H9 (cell line): ENCODE data around the gene GSK3A. TPM values are rescaled to one million over a fixed set of nuclear protein-coding genes. Genes with fewer than 3 reads are reported as not detected.

Experiments used
- DNase-seq: peaks from one replicate; pipeline ENCODE4 v3.0.0-alpha.2; 2017
- H2AFZ ChIP-seq: one replicate; pipeline ENCODE4 v1.6.1; 2013; ENCODE audit warnings: mild to moderate bottlenecking, low read length, control low read depth, moderate library complexity
- H2AK5ac ChIP-seq: 2 replicates; pipeline ENCODE4 v1.6.1; 2013; ENCODE audit warnings: low read length, control low read depth, mixed read lengths; ENCODE audit not compliant: insufficient read length
- H2BK120ac ChIP-seq: one replicate; pipeline ENCODE4 v1.6.1; 2013; ENCODE audit warnings: low read depth, mild to moderate bottlenecking, low read length, control low read depth, inconsistent platforms; ENCODE audit not compliant: poor library complexity, severe bottlenecking
- H2BK12ac ChIP-seq: 2 replicates; pipeline ENCODE4 v1.6.1; 2013; ENCODE audit warnings: low read length, control low read depth, mixed read lengths, low read depth; ENCODE audit not compliant: insufficient read length
- H2BK15ac ChIP-seq: 2 replicates; pipeline ENCODE4 v1.6.1; 2013; ENCODE audit warnings: low read depth, low read length, control low read depth
- H2BK20ac ChIP-seq: one replicate; pipeline ENCODE4 v1.6.1; 2013; ENCODE audit warnings: low read depth, mild to moderate bottlenecking, low read length, control low read depth, inconsistent platforms; ENCODE audit not compliant: poor library complexity, severe bottlenecking
- H2BK5ac ChIP-seq: 2 replicates; pipeline ENCODE4 v1.6.1; 2013; ENCODE audit warnings: low read length, control low read depth, mixed read lengths; ENCODE audit not compliant: insufficient read length
- H3K14ac ChIP-seq: 2 replicates; pipeline ENCODE4 v1.6.1; 2013; ENCODE audit warnings: low read length, control low read depth; ENCODE audit not compliant: insufficient read depth
- H3K18ac ChIP-seq: 2 replicates; pipeline ENCODE4 v1.6.1; 2013; ENCODE audit warnings: low read depth, mild to moderate bottlenecking, mixed read lengths, low read length, control low read depth; ENCODE audit not compliant: insufficient read length
- H3K23ac ChIP-seq: 2 replicates; pipeline ENCODE4 v1.6.1; 2013; ENCODE audit warnings: low read length, control low read depth, mixed read lengths, low read depth; ENCODE audit not compliant: insufficient read length
- H3K23me2 ChIP-seq: 2 replicates; pipeline ENCODE4 v1.6.1; 2013; ENCODE audit warnings: low read depth, mild to moderate bottlenecking, mixed read lengths, low read length, control low read depth; ENCODE audit not compliant: insufficient read length, poor library complexity, severe bottlenecking
- H3K27ac ChIP-seq: 2 replicates; pipeline ENCODE4 v1.5.1; 2013; ENCODE audit warnings: low read length, control low read depth, mixed read lengths, low read depth; ENCODE audit not compliant: insufficient read length
- H3K27me3 ChIP-seq: 2 replicates; pipeline ENCODE4 v1.6.1; 2013; ENCODE audit warnings: low read length, control low read depth, inconsistent platforms; ENCODE audit not compliant: insufficient read depth
- H3K4ac ChIP-seq: 2 replicates; pipeline ENCODE4 v1.6.1; 2013; ENCODE audit warnings: low read depth, mild to moderate bottlenecking, control low read depth, inconsistent platforms, low read length, moderate library complexity
- H3K4me1 ChIP-seq: 2 replicates; pipeline ENCODE4 v1.6.1; 2013; ENCODE audit warnings: low read length, control low read depth, inconsistent platforms; ENCODE audit not compliant: insufficient read depth
- H3K4me2 ChIP-seq: 2 replicates; pipeline ENCODE4 v1.6.1; 2013; ENCODE audit warnings: low read length, control low read depth, mixed read lengths; ENCODE audit not compliant: insufficient read length, insufficient read depth
- H3K56ac ChIP-seq: 2 replicates; pipeline ENCODE4 v1.6.1; 2013; ENCODE audit warnings: low read depth, mild to moderate bottlenecking, mixed read lengths, low read length, control low read depth; ENCODE audit not compliant: insufficient read length
- H3K79me1 ChIP-seq: 2 replicates; pipeline ENCODE4 v1.6.1; 2013; ENCODE audit warnings: low read depth, mild to moderate bottlenecking, moderate library complexity, low read length, control low read depth, inconsistent platforms; ENCODE audit not compliant: insufficient read depth, poor library complexity, severe bottlenecking
- H3K79me2 ChIP-seq: 2 replicates; pipeline ENCODE4 v1.6.1; 2013; ENCODE audit warnings: low read length, control low read depth, inconsistent platforms; ENCODE audit not compliant: insufficient read depth
- H3K9ac ChIP-seq: 2 replicates; pipeline ENCODE4 v1.6.1; 2013; ENCODE audit warnings: low read length, control low read depth, mixed read lengths; ENCODE audit not compliant: insufficient read length; ENCODE audit errors: extremely low read depth
- H3K9me3 ChIP-seq: one replicate; pipeline ENCODE4 v1.6.1; 2013; ENCODE audit warnings: low read depth, low read length, inconsistent platforms; ENCODE audit not compliant: control insufficient read depth
- H3T11ph ChIP-seq: one replicate; pipeline ENCODE4 v1.6.1; 2013; ENCODE audit warnings: mild to moderate bottlenecking, low read length, control low read depth, inconsistent platforms
- H4K20me1 ChIP-seq: one replicate; pipeline ENCODE4 v1.6.1; 2013; ENCODE audit not compliant: control insufficient read depth, insufficient read length, insufficient read depth
- H4K5ac ChIP-seq: 2 replicates; pipeline ENCODE4 v1.6.1; 2013; ENCODE audit warnings: low read depth, mild to moderate bottlenecking, mixed read lengths, low read length, control low read depth; ENCODE audit not compliant: insufficient read length
- H4K8ac ChIP-seq: replicated peaks from 2 replicates; pipeline ENCODE4 v1.6.1; 2013; ENCODE audit warnings: low read length, control low read depth, mixed read lengths, low read depth; ENCODE audit not compliant: insufficient read length
- H4K91ac ChIP-seq: 2 replicates; pipeline ENCODE4 v1.6.1; 2013; ENCODE audit warnings: low read depth, mild to moderate bottlenecking, moderate library complexity, mixed read lengths, low read length, control low read depth; ENCODE audit not compliant: insufficient read length
- H3K27ac Mint-ChIP-seq, 3 experiments: 2 replicates in 2 of 3; 3 replicates in 1 of 3; pipeline ENCODE4 v1.8.0; 2020 to 2021; ENCODE audit warnings: mixed read lengths in 3 of 3, mild to moderate bottlenecking in 1 of 3, moderate library complexity in 1 of 3
- H3K27me3 Mint-ChIP-seq: 2 replicates; pipeline ENCODE4 v1.8.0; 2021; ENCODE audit warnings: low read depth, mild to moderate bottlenecking, moderate library complexity, mixed read lengths
- H3K36me3 Mint-ChIP-seq, 3 experiments: 2 replicates in 2 of 3; 3 replicates in 1 of 3; pipeline ENCODE4 v1.8.0; 2020 to 2021; ENCODE audit warnings: low read depth in 3 of 3, mixed read lengths in 3 of 3; ENCODE audit not compliant: insufficient read depth in 1 of 3
- H3K4me1 Mint-ChIP-seq, 2 experiments: 2 replicates each; pipeline ENCODE4 v1.8.0; 2020; ENCODE audit warnings: mixed read lengths in 2 of 2
- H3K4me3 Mint-ChIP-seq, 2 experiments: 2 replicates in 1 of 2; 3 replicates in 1 of 2; pipeline ENCODE4 v1.8.0; 2020 to 2021; ENCODE audit warnings: mild to moderate bottlenecking in 2 of 2, mixed read lengths in 2 of 2, moderate library complexity in 1 of 2
- H3K9me3 Mint-ChIP-seq, 2 experiments: 2 replicates in 1 of 2; 3 replicates in 1 of 2; pipeline ENCODE4 v1.8.0; 2020; ENCODE audit warnings: mild to moderate bottlenecking in 2 of 2, mixed read lengths in 2 of 2, moderate library complexity in 1 of 2
- CTCF ChIP-seq: fragments of 200-600 bp; sonication (generic); conservative IDR thresholded peaks from 3 replicates; pipeline ENCODE4 v1.8.0; 2021; ENCODE audit warnings: antibody characterized with exemption, mild to moderate bottlenecking
- WGBS: extraction: QIAGEN DNeasy Blood & Tissue Kit; methylation state at CpG from one replicate; pipeline ENCODE4 v1.1.7; 2013; ENCODE audit warnings: missing lambda C conversion rate, low lambda C conversion rate, mixed read lengths; ENCODE audit not compliant: insufficient read length; ENCODE audit errors: extremely low coverage; 5-methylcytosine and 5-hydroxymethylcytosine counted together
- total RNA-seq: library from RNA; stranded (reverse); gene quantifications from 2 replicates; pipeline ENCODE4 v1.2.1, GENCODE V29; 2021

The GSK3A gene
- total RNA-seq, 1 experiment from 2014 or later, result 52.4 TPM

GRCh38 chr19:42233106-42233505, 9.3 kb downstream of the GSK3A start:
- H2BK20ac ChIP-seq, result no peak overlapping the region
- no peaks in the 10 kb centered on the region for H3K23me2 ChIP-seq
- no peaks in the 10 kb centered on the region for H3K27me3 ChIP-seq
- H4K8ac ChIP-seq, result no peak overlapping the region
- no peak overlapping the region for H4K91ac ChIP-seq
- H3K14ac ChIP-seq, result no peak overlapping the region
- H2AFZ ChIP-seq, result no peak overlapping the region
- no peaks in the 10 kb centered on the region for H3K79me1 ChIP-seq
- no peak overlapping the region for H3T11ph ChIP-seq
- no peak for DNase-seq
- H2BK5ac ChIP-seq, result no peak overlapping the region
- H3K56ac ChIP-seq, result no peak overlapping the region
- H3K4me3 Mint-ChIP-seq, result no peak overlapping the region
- peaks cover 44 to 83% (median 82%) of the 10 kb centered on the region in 3 experiments for H3K36me3 Mint-ChIP-seq
- no peak overlapping the region for H3K4me2 ChIP-seq
- no peak overlapping the region for H2BK12ac ChIP-seq
- H3K79me2 ChIP-seq, result no peaks in the 10 kb centered on the region
- no peak overlapping the region for H3K27ac ChIP-seq
- H2BK120ac ChIP-seq, result no peak overlapping the region
- no peak overlapping the region for H2BK15ac ChIP-seq
- no peaks in the 10 kb centered on the region; the same call in 1 of the 2 replicates for H3K27me3 Mint-ChIP-seq
- H3K9ac ChIP-seq, result no peak overlapping the region
- no peak overlapping the region for H3K27ac Mint-ChIP-seq
- H4K5ac ChIP-seq, result no peak overlapping the region
- no peaks in the 10 kb centered on the region for H3K9me3 ChIP-seq
- H3K4me1 ChIP-seq, result no peaks in the 10 kb centered on the region
- H3K23ac ChIP-seq, result no peak overlapping the region
- no peak overlapping the region for H3K18ac ChIP-seq
- H3K4me1 Mint-ChIP-seq, result peaks cover 0 to 6% of the 10 kb centered on the region in 2 experiments; a peak in 1 of 4 replicates
- no peak overlapping the region for H2AK5ac ChIP-seq
- H3K4ac ChIP-seq, result no peak overlapping the region
- WGBS, result no CpG with 5 or more reads among the region's 7 CpGs
- H3K9me3 Mint-ChIP-seq, result no peaks in the 10 kb centered on the region
- no peak for TF ChIP-seq CTCF
- no peaks in the 10 kb centered on the region for H4K20me1 ChIP-seq
